Endothelial cell of umbilical vein (primary cell): ENCODE data around the gene CNOT1. TPM values are rescaled to one million over a fixed set of nuclear protein-coding genes. Genes with fewer than 3 reads are reported as not detected.

Experiments used
- BruUV-seq: library from RNA; stranded (reverse); fragments of 400-500 nt; replicated peaks from 2 replicates; lab custom pipeline; 2021; lab: Mats Ljungman, UMichigan
- CTCF ChIA-PET: fragments of 300-600, 350-600 bp; sonication (Branson Sonifier 250); formaldehyde crosslinking; loops from one replicate; lab custom pipeline; 2021; ENCODE audit warnings: antibody characterized with exemption, inconsistent platforms; lab: Charles Lee
- POLR2A ChIA-PET: fragments of 300-600, 350-600 bp; sonication (Branson Sonifier 250); formaldehyde crosslinking; loops from one replicate; lab custom pipeline; 2021; ENCODE audit warnings: antibody characterized with exemption, inconsistent platforms; lab: Charles Lee
- DNase-seq: peaks from one replicate; pipeline ENCODE4 v3.0.0-alpha.2; 2011; ENCODE audit warnings: low read depth, low spot score
- FAIRE-seq: peaks from 2 replicates; lab custom pipeline; 2011; peaks lifted over from hg19 to GRCh38; lab: Jason Lieb, UNC
- H2AFZ ChIP-seq: 2 replicates; pipeline ENCODE4 v1.6.0; 2012; ENCODE audit warnings: low read depth, low read length, control low read depth, inconsistent platforms
- H3K27ac ChIP-seq: 2 replicates; pipeline ENCODE4 v1.5.1; 2011; ENCODE audit warnings: low read depth, mild to moderate bottlenecking, control low read depth, low read length, moderate library complexity; ENCODE audit not compliant: insufficient read depth
- H3K27me3 ChIP-seq, 2 experiments: 2 replicates each; pipeline versions ENCODE4 v1.6.0 to v1.6.1; 2011; ENCODE audit warnings: low read length in 2 of 2, mixed read lengths in 1 of 2; ENCODE audit not compliant: control insufficient read depth in 2 of 2, insufficient read depth in 2 of 2
- H3K36me3 ChIP-seq, 2 experiments: 2 replicates in 1 of 2; 3 replicates in 1 of 2; pipeline ENCODE4 v1.5.1; 2011; ENCODE audit warnings: low read length in 2 of 2, mild to moderate bottlenecking in 1 of 2, moderate library complexity in 1 of 2; ENCODE audit not compliant: control insufficient read depth in 2 of 2, insufficient read depth in 2 of 2; ENCODE audit errors: extremely low read depth in 1 of 2
- H3K4me1 ChIP-seq: 3 replicates; pipeline ENCODE4 v1.5.1; 2011; ENCODE audit warnings: mild to moderate bottlenecking, low read length; ENCODE audit not compliant: control insufficient read depth, insufficient read depth; ENCODE audit errors: extremely low read depth
- H3K4me2 ChIP-seq: 2 replicates; pipeline ENCODE4 v1.6.1; 2011; ENCODE audit warnings: low read length, control low read depth, mixed read lengths; ENCODE audit not compliant: insufficient read depth
- H3K4me3 ChIP-seq, 3 experiments: fragments of 200-600 bp in 1 of 3; sonication (generic), shearing (Covaris generic) in 1 of 3; replicated peaks in 1 of 3; 2 replicates each; pipeline ENCODE4 v1.5.1; 2011 to 2016; ENCODE audit warnings: control low read depth in 3 of 3, low read length in 3 of 3, mild to moderate bottlenecking in 2 of 3, inconsistent platforms in 1 of 3, low read depth in 1 of 3, moderate library complexity in 1 of 3; ENCODE audit not compliant: insufficient read depth in 1 of 3
- H3K79me2 ChIP-seq: 2 replicates; pipeline ENCODE4 v1.6.0; 2012; ENCODE audit warnings: low read length, inconsistent platforms; ENCODE audit not compliant: control insufficient read depth, insufficient read depth
- H3K9ac ChIP-seq: replicated peaks from 2 replicates; pipeline ENCODE3; 2011; ENCODE audit warnings: low read length, control low read depth; ENCODE audit not compliant: insufficient read depth; ENCODE audit errors: extremely low read depth
- H3K9me1 ChIP-seq: replicated peaks from 3 replicates; pipeline ENCODE4 v1.6.0; 2011; ENCODE audit warnings: mild to moderate bottlenecking, low read length; ENCODE audit not compliant: control insufficient read depth, insufficient read depth; ENCODE audit errors: extremely low read depth
- H3K9me3 ChIP-seq: replicated peaks from 2 replicates; pipeline ENCODE4 v1.5.1; 2012; ENCODE audit warnings: low read length, inconsistent platforms; ENCODE audit not compliant: control insufficient read depth, insufficient read depth
- H4K20me1 ChIP-seq: replicated peaks from 2 replicates; pipeline ENCODE3; 2011; ENCODE audit warnings: mild to moderate bottlenecking, low read length; ENCODE audit not compliant: control insufficient read depth, insufficient read depth; ENCODE audit errors: extremely low read depth
- CTCF ChIP-seq, 2 donors: IDR thresholded peaks; 1 replicate in 1 of 2; 2 replicates in 1 of 2; pipeline ENCODE4 v1.5.1; 2011; ENCODE audit warnings: low read length in 2 of 2, mild to moderate bottlenecking in 2 of 2, moderate library complexity in 2 of 2, control low read depth in 1 of 2, inconsistent platforms in 1 of 2, low read depth in 1 of 2; ENCODE audit not compliant: insufficient read depth in 1 of 2; ENCODE audit errors: extremely low read depth in 1 of 2
- JUN ChIP-seq: IDR thresholded peaks from 2 replicates; pipeline ENCODE4 v1.6.1; 2011; ENCODE audit warnings: borderline replicate concordance, low read depth; ENCODE audit not compliant: insufficient read length, insufficient read depth
- MYC ChIP-seq: IDR thresholded peaks from one replicate; pipeline ENCODE4 v1.6.1; 2011; ENCODE audit warnings: mild to moderate bottlenecking, low read depth, low read length
- POLR2AphosphoS5 ChIP-seq: IDR thresholded peaks from 2 replicates; pipeline ENCODE4 v1.6.1; 2012; ENCODE audit warnings: low read depth, mild to moderate bottlenecking, control low read depth, low read length, moderate library complexity; ENCODE audit not compliant: insufficient read depth
- dilution Hi-C: fragments of 300-500 bp; cut with MboI; formaldehyde crosslinking; loops from one replicate; pipeline ENCODE4 v1.15.0; 2019; ENCODE audit warnings: low sequenced_read_pairs; ENCODE audit not compliant: extremely low pct_ligation_motif_present
- intact Hi-C: fragments of 100-400 bp; cut with micrococcal nuclease; formaldehyde crosslinking; loops from one replicate; pipeline ENCODE4 v1.10.0; 2022
- polyA plus RNA-seq, 4 experiments: library from polyadenylated mRNA; depleted of rRNA in 3 of 4; stranded (reverse) in 3 of 4; unstranded in 1 of 4; fragments of >200 nt; gene quantifications; 2 replicates each; pipeline versions ENCODE4 v1.2.1 to v1.2.3, GENCODE V29; 2011 to 2012; ENCODE audit warnings: missing spikeins in 1 of 4
- total RNA-seq: library from RNA; stranded (reverse); gene quantifications from 2 replicates; pipeline ENCODE4 v1.2.3, GENCODE V29; 2021

Gene CNOT1
- total and polyA plus RNA-seq, 2 donors (not counting 3 experiments of a cell fraction or from before 2014, with no cell fraction given): 142 to 151 TPM

DNA sequence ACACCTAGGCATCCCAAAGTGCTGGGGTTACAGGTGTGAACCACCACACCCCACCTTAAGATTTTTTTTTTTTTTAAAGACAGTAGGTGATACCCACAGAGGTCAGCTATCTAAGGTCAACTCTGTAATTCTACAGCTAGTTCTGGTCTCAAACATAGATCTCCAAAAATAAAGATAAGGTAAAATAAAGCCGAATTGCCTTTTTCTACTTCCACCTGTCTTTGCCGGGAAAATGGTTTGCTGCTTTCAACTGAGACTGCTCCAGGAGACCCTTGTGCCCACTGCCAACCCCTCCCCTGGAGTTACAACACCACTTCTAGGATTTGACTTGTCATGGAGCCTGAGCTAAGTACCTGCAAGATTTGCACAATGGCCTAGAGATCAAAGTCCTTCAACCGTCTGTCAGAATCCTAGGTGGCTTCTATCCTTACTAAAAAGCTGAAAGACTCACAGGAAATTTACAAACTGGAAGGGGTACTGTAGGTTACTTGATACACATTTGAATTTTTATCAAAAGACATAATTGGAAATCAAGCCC lies 4.7 kb upstream of the CNOT1 start:
- Histone ChIP-seq H3K4me1 (peaks cover 3% of the 10 kb centered on the region), H3K9ac (no peak overlapping the region), H3K9me1 (no peaks in the 10 kb centered on the region), H3K4me3 (no peak overlapping the region), H3K4me2 (no peak overlapping the region), H3K36me3 (no peaks in the 10 kb centered on the region), H3K27ac (no peak overlapping the region), H3K79me2 (peaks cover 3% of the 10 kb centered on the region), H4K20me1 (no peaks in the 10 kb centered on the region), H3K9me3 (no peaks in the 10 kb centered on the region), H3K27me3 (no peaks in the 10 kb centered on the region), H2AFZ (no peak overlapping the region)
- POLR2A ChIA-PET: no interaction called here
- CTCF ChIA-PET: interaction anchor here (1.2 kb wide), 1 partner anchor 27 kb away, joined by 4 read pairs; no protein-coding TSS in a partner anchor
- FAIRE-seq (no peak), DNase-seq (no peak)
- dilution Hi-C loops: no loop called here
- BruUV-seq: no TSS peak
- intact Hi-C loops: loop anchor here (10.0 kb wide), 1 partner anchor 740 kb away; no protein-coding TSS in a partner anchor
- TF ChIP-seq MYC (no peak), POLR2AphosphoS5 (no peak), JUN (no peak), CTCF (IDR thresholded peaks at IDR 0.05; ENCODE audit: extremely low read depth in 1 of 2, insufficient read depth in 1 of 2, low read depth in 1 of 2, low read length in 2 of 2) (no peak)
